Stimulated activated naive CD4-positive, alpha-beta T cell (primary cell): ENCODE data around the gene REC114.
"Not testable (repeated sequence)": the region's sequence is repeated elsewhere in the genome, so short reads cannot be mapped to it uniquely, and the experiment has no call there.

Source experiments
- DNase-seq, 6 experiments: peaks; one replicate each; lab custom pipeline; 2025; lab: John Stamatoyannopoulos, UW

The REC114 gene

GRCh38 chr15:73455876-73456275 is 12.9 kb downstream of the REC114 start:
- no peak for DNase-seq

- DNase-seq = no peak
These were observed 14.4 kb downstream of the REC114 start for GRCh38 chr15:73457334-73457733.

- no peak for DNase-seq
These were observed 17.7 kb downstream of the REC114 start for GRCh38 chr15:73460662-73461061.

- DNase-seq = no peak
These were observed 21.6 kb downstream of the REC114 start for GRCh38 chr15:73464602-73465001.

GRCh38 chr15:73467758-73468157 is 24.8 kb downstream of the REC114 start:
- no peak for DNase-seq

GRCh38 chr15:73474785-73475184 is 31.8 kb downstream of the REC114 start:
- no peak for DNase-seq

GRCh38 chr15:73476704-73477216 is 33.8 kb downstream of the REC114 start:
- DNase-seq = no peak

- DNase-seq = no peak
These were observed 37.1 kb downstream of the REC114 start for GRCh38 chr15:73480050-73480449.

GRCh38 chr15:73482166-73482565 is 39.2 kb downstream of the REC114 start:
- no peak for DNase-seq

- no peak for DNase-seq
These were observed 40.1 kb downstream of the REC114 start for GRCh38 chr15:73483053-73483452.

- DNase-seq = no peak
These were observed 42.4 kb downstream of the REC114 start for GRCh38 chr15:73485372-73485771.

GRCh38 chr15:73485885-73486284 is 42.9 kb downstream of the REC114 start:
- DNase-seq = not testable (repeated sequence)

- DNase-seq = no peak
These were observed 45.7 kb downstream of the REC114 start for GRCh38 chr15:73488698-73489097.

- no peak for DNase-seq
These were observed 51.0 kb downstream of the REC114 start for GRCh38 chr15:73493922-73494321.

- no peak for DNase-seq
These were observed 52.2 kb downstream of the REC114 start for GRCh38 chr15:73495181-73495580.

- DNase-seq = no peak
These were observed 57.7 kb downstream of the REC114 start for GRCh38 chr15:73500696-73501095.

GRCh38 chr15:73504885-73505284 is 61.9 kb downstream of the REC114 start:
- no peak for DNase-seq

- no peak for DNase-seq
These were observed 72.6 kb downstream of the REC114 start for GRCh38 chr15:73515527-73515926.

- DNase-seq = no peak
These were observed 74.6 kb downstream of the REC114 start for GRCh38 chr15:73517566-73517965.

GRCh38 chr15:73518180-73518862 is 75.4 kb downstream of the REC114 start:
- DNase-seq = no peak

- no peak for DNase-seq
These were observed 76.1 kb downstream of the REC114 start for GRCh38 chr15:73518876-73519733.

GRCh38 chr15:73522011-73522410 is 79.0 kb downstream of the REC114 start:
- DNase-seq = no peak

GRCh38 chr15:73524919-73525318 is 82.0 kb downstream of the REC114 start:
- no peak for DNase-seq
